Fibroblast of mammary gland (primary cell): ENCODE results near the gene VENTX.

ENCODE experiments used
- DNase-seq: peaks from one replicate; pipeline ENCODE4 v3.0.0-alpha.2; 2010; ENCODE audit warnings: low read depth
- H3K4me3 ChIP-seq: 2 replicates; pipeline ENCODE4 v1.5.1; 2011; ENCODE audit warnings: low read depth, mild to moderate bottlenecking, low read length, moderate library complexity; ENCODE audit not compliant: control insufficient read depth
- TF ChIP-seq, protein P1 (sequence below): conservative IDR thresholded peaks from 2 replicates; pipeline ENCODE4 v1.5.1; 2011; ENCODE audit warnings: low read depth, low read length, inconsistent platforms; ENCODE audit not compliant: control insufficient read depth, insufficient read depth

Gene VENTX

DNA sequence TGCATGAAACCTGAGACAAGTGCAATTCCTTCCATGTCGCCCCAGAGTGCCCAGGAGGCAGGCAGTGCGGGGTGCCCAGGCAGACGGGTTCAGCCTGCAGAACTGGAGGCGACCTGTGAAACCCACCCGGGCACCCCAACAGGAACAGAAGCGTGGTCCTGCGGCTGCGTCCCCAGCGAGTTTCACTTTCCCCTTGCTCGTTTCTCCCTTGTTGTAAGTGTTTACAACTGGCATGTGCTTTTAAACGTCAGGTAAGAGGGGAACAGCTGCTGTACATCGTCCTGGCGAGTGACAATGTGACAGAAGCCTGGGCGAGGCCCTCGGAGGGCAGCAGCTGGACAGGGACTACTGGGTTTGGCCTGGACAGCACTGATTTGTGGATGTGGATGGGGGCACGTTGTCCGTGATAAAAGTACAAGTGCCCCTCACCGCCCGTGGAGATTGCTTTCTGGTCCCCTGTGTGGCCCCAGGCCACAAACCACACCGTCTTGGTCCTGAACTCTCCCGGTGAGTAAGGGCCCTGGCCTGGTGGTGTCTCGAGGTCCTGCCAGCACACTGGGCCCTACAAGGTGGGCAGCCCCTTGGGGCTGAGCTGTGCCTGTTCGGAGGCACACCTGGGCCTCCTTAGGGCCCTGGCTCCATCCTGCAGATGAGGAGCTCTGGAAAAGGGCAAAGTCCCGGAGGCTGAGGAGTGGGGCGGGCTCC lies 4.0 kb downstream of the VENTX start:
- TF ChIP-seq, protein P1, sequence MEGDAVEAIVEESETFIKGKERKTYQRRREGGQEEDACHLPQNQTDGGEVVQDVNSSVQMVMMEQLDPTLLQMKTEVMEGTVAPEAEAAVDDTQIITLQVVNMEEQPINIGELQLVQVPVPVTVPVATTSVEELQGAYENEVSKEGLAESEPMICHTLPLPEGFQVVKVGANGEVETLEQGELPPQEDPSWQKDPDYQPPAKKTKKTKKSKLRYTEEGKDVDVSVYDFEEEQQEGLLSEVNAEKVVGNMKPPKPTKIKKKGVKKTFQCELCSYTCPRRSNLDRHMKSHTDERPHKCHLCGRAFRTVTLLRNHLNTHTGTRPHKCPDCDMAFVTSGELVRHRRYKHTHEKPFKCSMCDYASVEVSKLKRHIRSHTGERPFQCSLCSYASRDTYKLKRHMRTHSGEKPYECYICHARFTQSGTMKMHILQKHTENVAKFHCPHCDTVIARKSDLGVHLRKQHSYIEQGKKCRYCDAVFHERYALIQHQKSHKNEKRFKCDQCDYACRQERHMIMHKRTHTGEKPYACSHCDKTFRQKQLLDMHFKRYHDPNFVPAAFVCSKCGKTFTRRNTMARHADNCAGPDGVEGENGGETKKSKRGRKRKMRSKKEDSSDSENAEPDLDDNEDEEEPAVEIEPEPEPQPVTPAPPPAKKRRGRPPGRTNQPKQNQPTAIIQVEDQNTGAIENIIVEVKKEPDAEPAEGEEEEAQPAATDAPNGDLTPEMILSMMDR = no peak
- DNase-seq = no peak
- H3K4me3 ChIP-seq = no peak overlapping the region

DNA sequence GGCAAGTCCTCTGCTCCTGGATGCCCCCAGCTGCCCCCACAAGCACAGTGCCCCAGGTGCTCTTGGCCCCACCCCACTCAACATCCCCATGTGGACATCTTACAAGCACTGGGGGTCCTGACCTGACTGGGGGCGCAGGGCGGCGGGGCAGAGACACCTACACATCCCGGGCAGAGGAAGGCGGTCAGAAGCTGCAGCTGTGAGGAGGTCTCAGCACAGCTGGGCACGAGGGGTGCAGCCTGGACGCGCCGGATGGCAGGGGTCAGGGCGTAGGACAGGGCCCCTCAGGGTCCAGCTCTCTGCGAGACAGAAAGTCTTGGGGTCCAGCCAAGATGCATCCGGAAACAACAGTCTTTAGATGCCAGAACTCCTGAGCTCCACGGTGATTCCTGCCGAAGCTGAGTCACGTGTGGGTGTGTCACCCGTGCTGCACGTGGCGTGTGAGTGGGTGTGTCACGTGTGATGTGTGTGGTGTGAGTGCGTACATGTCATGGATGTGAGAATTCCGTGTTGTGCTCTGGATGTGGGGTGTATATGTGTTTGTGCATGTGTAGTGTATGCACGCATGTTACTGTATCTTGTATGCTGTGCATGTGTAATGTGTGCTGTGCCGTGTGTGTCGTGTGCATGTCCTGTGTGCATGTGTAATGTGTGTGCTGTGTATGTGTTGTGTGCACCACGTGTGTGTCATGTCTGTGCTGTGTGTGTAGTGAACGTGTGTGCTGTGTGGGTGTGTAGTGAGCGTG lies 5.1 kb downstream of the VENTX start:
- no peak overlapping the region for H3K4me3 ChIP-seq
- TF ChIP-seq, protein P1 = no peak
- DNase-seq = peak; percentile 70

DNA sequence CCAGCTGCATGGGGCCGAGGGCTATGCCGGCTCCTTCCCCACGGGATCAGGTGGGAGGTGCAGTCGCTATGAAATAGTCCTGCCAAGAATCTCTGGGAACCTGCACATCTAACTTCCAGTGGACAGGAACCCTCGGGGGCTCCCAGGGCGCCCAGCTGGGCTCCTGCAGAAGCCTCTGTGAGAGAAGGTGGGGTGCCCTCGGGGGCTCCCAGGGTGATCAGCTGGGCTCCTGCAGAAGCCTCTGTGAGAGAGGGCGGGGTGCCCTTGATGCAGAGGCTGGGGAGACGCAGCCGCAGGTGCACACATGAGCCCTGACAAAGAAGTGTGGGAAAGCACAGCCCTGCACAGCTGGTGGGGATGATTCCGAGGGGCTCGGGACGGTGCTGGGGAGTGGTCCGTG lies 5.9 kb downstream of the VENTX start:
- DNase-seq = no peak
- H3K4me3 ChIP-seq = no peak overlapping the region
- TF ChIP-seq, protein P1 = no peak

DNA sequence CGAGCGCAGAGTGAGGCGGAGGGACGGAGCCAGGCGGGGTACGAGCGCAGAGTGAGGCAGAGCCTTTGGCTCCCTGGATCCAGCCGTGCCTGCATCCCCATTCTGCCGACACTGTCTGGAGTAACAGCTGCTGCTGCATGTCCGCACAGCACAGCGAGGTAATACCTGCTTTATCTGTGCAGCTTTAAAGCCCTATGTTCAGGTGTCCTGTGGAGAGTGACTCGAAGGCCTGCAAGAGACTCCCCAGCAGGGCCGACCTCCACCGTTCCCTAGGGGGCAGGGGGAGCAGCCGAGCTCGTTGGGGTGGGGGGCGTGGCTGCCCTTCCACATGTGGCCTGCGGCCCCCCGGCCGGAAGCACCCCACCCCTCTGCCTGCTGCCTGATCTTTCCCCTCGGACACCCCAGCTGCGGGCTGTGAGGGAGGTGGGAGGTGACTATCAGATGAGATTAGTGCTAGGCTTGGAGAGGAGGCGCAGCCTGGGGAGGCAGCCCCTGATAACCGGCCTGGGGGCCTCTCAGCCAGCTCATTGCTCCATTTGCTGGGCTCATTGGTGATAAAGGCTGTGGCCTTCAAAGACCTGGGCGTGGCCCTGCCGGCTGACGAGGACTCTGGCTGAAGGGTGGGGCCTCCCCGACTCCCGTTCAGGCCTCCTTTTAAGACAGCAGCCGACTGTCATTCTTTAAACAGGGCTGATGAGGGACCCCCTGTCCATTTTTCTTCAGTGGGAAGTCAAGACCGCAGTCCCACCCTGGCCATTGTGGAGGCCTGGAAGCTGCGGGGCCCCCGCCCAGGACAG lies 8.0 kb downstream of the VENTX start:
- TF ChIP-seq, protein P1 = no peak
- H3K4me3 ChIP-seq = no peak overlapping the region
- DNase-seq = no peak

DNA sequence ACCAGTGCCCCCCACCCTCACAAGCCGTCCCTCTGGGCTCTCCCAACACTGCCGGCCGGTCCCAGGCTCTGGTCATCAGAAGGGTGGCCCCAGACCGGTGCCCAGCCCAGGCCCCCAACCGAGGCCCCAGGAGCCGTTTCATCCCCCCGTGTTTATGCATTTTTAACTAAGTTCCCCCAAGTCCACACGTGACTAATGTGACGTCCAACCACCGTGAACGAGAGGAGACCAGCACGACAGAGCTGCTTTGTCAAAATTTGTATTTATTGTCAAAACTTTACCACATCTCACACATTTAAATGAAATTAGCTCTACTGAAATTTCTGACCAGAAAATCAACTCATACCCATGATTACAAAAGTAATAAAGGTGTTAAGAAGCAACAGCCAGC lies 8.6 kb downstream of the VENTX start:
- no peak for DNase-seq
- TF ChIP-seq, protein P1 = no peak
- no peak overlapping the region for H3K4me3 ChIP-seq

DNA sequence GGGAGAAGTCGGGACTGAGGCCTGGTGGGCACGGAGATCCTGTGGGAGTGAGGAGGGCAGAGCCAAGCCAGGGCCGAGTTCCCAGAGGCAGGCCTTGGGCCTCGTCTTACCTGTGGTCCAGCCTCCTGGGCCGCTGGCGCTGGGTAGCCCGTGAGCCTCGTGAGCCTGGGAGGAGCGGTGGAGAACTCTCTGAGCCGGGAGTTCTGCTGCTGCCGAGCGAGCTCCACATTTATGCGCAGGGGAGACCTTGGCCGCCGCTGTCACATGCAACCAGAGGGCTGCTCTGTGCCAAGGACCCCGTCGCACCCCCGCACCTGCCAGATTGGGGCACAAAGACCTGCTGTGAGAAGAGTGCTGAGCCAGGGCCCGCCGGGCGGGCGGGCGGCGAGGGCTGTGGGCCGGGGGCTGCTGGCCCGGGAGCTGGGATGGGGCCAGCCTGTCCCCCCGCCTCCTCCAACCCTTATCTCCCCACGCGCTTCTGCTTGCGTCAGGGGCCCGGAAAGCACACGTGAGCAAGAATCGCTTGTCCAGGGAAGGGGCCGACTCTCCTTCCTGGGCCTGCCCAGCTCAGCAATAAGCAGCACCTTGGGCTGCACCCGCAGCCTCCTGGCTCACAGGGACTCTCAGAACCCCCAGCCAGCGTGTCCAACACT lies 10.2 kb downstream of the VENTX start:
- no peak overlapping the region for H3K4me3 ChIP-seq
- DNase-seq = no peak
- TF ChIP-seq, protein P1 = no peak
